WTC11 (cell line): ENCODE measurements around the gene FXN. TPM values are rescaled to one million over a fixed set of nuclear protein-coding genes. Genes with fewer than 3 reads are reported as not detected.

Experiments
- ATAC-seq: fragments of 200-7000 bp; cut with Tn5 transposase; 2 replicates; pipeline ENCODE4 v1.10.0; 2021; ENCODE audit warnings: mild to moderate bottlenecking, moderate library complexity
- CTCF ChIA-PET: fragments of 300-600 bp; sonication (Branson Sonifier 250); formaldehyde crosslinking; loops from one replicate; lab custom pipeline; 2021; ENCODE audit warnings: antibody characterized with exemption; lab: Charles Lee
- POLR2A ChIA-PET: fragments of 350-600 bp; sonication (Branson Sonifier 250); formaldehyde crosslinking; loops from one replicate; lab custom pipeline; 2021; ENCODE audit warnings: antibody characterized with exemption; lab: Charles Lee
- DNase-seq: peaks from one replicate; pipeline ENCODE4 v3.0.0; 2021; ENCODE audit warnings: low spot score
- H3K27ac Mint-ChIP-seq: 2 replicates; pipeline ENCODE4 v1.8.0; 2021; ENCODE audit warnings: mixed read lengths
- H3K27me3 Mint-ChIP-seq: 2 replicates; pipeline ENCODE4 v1.8.0; 2021; ENCODE audit warnings: low read depth, mild to moderate bottlenecking, moderate library complexity, mixed read lengths
- H3K36me3 Mint-ChIP-seq: 2 replicates; pipeline ENCODE4 v1.8.0; 2021; ENCODE audit warnings: mixed read lengths
- H3K4me1 Mint-ChIP-seq: 2 replicates; pipeline ENCODE4 v1.8.0; 2022; ENCODE audit warnings: mixed read lengths
- H3K4me3 Mint-ChIP-seq: 2 replicates; pipeline ENCODE4 v1.8.0; 2021; ENCODE audit warnings: mild to moderate bottlenecking, moderate library complexity, mixed read lengths
- H3K9me3 Mint-ChIP-seq: 2 replicates; pipeline ENCODE4 v1.8.0; 2021; ENCODE audit warnings: mixed read lengths
- CBFB ChIP-seq: sonication (generic); formaldehyde crosslinking; IDR thresholded peaks from 2 replicates; pipeline ENCODE4 v1.8.1; 2022; ENCODE audit warnings: mild to moderate bottlenecking, low read depth, missing genetic modification reagents
- CREB1 ChIP-seq: sonication (generic); formaldehyde crosslinking; IDR thresholded peaks from 2 replicates; pipeline ENCODE4 v1.8.0; 2023; ENCODE audit warnings: mild to moderate bottlenecking, missing genetic modification reagents
- ELF4 ChIP-seq: sonication (generic); formaldehyde crosslinking; IDR thresholded peaks from 2 replicates; pipeline ENCODE4 v1.8.1; 2022; ENCODE audit warnings: low read depth, mild to moderate bottlenecking, moderate library complexity, missing genetic modification reagents
- FOXP1 ChIP-seq: sonication (generic); formaldehyde crosslinking; IDR thresholded peaks from 2 replicates; pipeline ENCODE4 v1.8.0; 2022; ENCODE audit warnings: missing genetic modification reagents, mild to moderate bottlenecking, moderate library complexity, borderline replicate concordance
- HMGA2 ChIP-seq: fragments of 250-450 bp; sonication (Bioruptor Pico); IDR thresholded peaks from 2 replicates; pipeline ENCODE4 v1.4.0; 2021; ENCODE audit warnings: mild to moderate bottlenecking, moderate library complexity
- MYBL2 ChIP-seq: sonication (generic); formaldehyde crosslinking; IDR thresholded peaks from 2 replicates; pipeline ENCODE4 v1.8.1; 2023; ENCODE audit warnings: mild to moderate bottlenecking, moderate library complexity, missing genetic modification reagents
- NFATC4 ChIP-seq: fragments of 250-450 bp; sonication (Bioruptor Pico); IDR thresholded peaks from 2 replicates; pipeline ENCODE4 v1.9.0; 2021; ENCODE audit warnings: mild to moderate bottlenecking
- NR1H2 ChIP-seq: sonication (generic); formaldehyde crosslinking; IDR thresholded peaks from 2 replicates; pipeline ENCODE4 v1.9.0; 2021; ENCODE audit warnings: mild to moderate bottlenecking, moderate library complexity, missing genetic modification reagents
- TCF7 ChIP-seq: sonication (generic); formaldehyde crosslinking; IDR thresholded peaks from 2 replicates; pipeline ENCODE4 v1.8.0; 2022; ENCODE audit warnings: mild to moderate bottlenecking, low read depth, missing genetic modification reagents, moderate library complexity
- TEAD1 ChIP-seq: sonication (generic); formaldehyde crosslinking; IDR thresholded peaks from 2 replicates; pipeline ENCODE4 v1.8.0; 2022; ENCODE audit warnings: mild to moderate bottlenecking, missing genetic modification reagents
- TEAD4 ChIP-seq: sonication (generic); formaldehyde crosslinking; IDR thresholded peaks from 2 replicates; pipeline ENCODE4 v1.8.0; 2022; ENCODE audit warnings: mild to moderate bottlenecking, missing genetic modification reagents
- ZNF121 ChIP-seq: sonication (generic); formaldehyde crosslinking; IDR thresholded peaks from 2 replicates; pipeline ENCODE4 v1.8.0; 2023; ENCODE audit warnings: missing genetic modification reagents
- ZNF416 ChIP-seq: fragments of 250-450 bp; sonication (Bioruptor Pico); IDR thresholded peaks from 2 replicates; pipeline ENCODE4 v1.9.0; 2021; ENCODE audit warnings: mild to moderate bottlenecking, inconsistent platforms
- total RNA-seq: library from RNA; stranded (reverse); gene quantifications from 3 replicates; pipeline ENCODE4 v1.2.3, GENCODE V29; 2021
- TF ChIP-seq, protein P1 (sequence below): sonication (generic); formaldehyde crosslinking; conservative IDR thresholded peaks from 2 replicates; pipeline ENCODE4 v1.8.1; 2023; ENCODE audit warnings: mild to moderate bottlenecking, low read depth, missing genetic modification reagents, moderate library complexity
- TF ChIP-seq, protein P2 (sequence below): sonication (generic); formaldehyde crosslinking; IDR thresholded peaks from 2 replicates; pipeline ENCODE4 v1.8.1; 2022; ENCODE audit warnings: low read depth, mild to moderate bottlenecking, moderate library complexity, missing genetic modification reagents, borderline replicate concordance
- TF ChIP-seq, protein P3 (sequence below): sonication (generic); formaldehyde crosslinking; IDR thresholded peaks from 2 replicates; pipeline ENCODE4 v1.8.0; 2023; ENCODE audit warnings: missing genetic modification reagents
- TF ChIP-seq, protein P4 (sequence below): fragments of 200-600 bp; IDR thresholded peaks from 2 replicates; pipeline ENCODE4 v1.8.0; 2022; ENCODE audit warnings: antibody characterized with exemption
- TF ChIP-seq, protein P5 (sequence below): fragments of 250-450 bp; sonication (Bioruptor Pico); IDR thresholded peaks from 2 replicates; pipeline ENCODE4 v1.9.0; 2021; ENCODE audit warnings: mild to moderate bottlenecking
- TF ChIP-seq, protein P6 (sequence below): sonication (generic); formaldehyde crosslinking; IDR thresholded peaks from 2 replicates; pipeline ENCODE4 v1.8.0; 2023; ENCODE audit warnings: mild to moderate bottlenecking, missing genetic modification reagents
- TF ChIP-seq, protein P7 (sequence below): sonication (generic); formaldehyde crosslinking; IDR thresholded peaks from 2 replicates; pipeline ENCODE4 v1.8.0; 2023; ENCODE audit warnings: missing genetic modification reagents, mild to moderate bottlenecking, borderline replicate concordance

The FXN gene
- total RNA-seq, 1 experiment from 2014 or later, result 30.6 TPM

DNA sequence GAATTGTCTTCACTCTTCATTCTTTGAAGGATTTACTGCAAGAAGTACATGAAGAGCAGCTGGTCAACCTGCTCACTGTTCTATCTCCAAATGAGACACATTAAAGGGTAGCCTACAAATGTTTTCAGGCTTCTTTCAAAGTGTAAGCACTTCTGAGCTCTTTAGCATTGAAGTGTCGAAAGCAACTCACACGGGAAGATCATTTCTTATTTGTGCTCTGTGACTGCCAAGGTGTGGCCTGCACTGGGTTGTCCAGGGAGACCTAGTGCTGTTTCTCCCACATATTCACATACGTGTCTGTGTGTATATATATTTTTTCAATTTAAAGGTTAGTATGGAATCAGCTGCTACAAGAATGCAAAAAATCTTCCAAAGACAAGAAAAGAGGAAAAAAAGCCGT lies 37.6 kb downstream of the FXN start:
- Mint-ChIP-seq H3K9me3 (no peaks in the 10 kb centered on the region), H3K27ac (no peak overlapping the region), H3K27me3 (no peaks in the 10 kb centered on the region), H3K36me3 (peaks cover 15% of the 10 kb centered on the region), H3K4me3 (no peak overlapping the region), H3K4me1 (peaks cover under 1% of the 10 kb centered on the region; the same call in 1 of the 2 replicates)
- TF ChIP-seq CBFB (CRISPR knock-in tag) (no peak), CREB1 (CRISPR knock-in tag) (no peak), TEAD4 (no peak), ELF4 (CRISPR knock-in tag) (no peak), FOXP1 (CRISPR knock-in tag) (no peak), NFATC4 (CRISPR knock-in tag) (no peak), HMGA2 (CRISPR knock-in tag) (no peak), TCF7 (CRISPR knock-in tag) (no peak), ZNF416 (CRISPR knock-in tag) (no peak)
- TF ChIP-seq, protein P1, sequence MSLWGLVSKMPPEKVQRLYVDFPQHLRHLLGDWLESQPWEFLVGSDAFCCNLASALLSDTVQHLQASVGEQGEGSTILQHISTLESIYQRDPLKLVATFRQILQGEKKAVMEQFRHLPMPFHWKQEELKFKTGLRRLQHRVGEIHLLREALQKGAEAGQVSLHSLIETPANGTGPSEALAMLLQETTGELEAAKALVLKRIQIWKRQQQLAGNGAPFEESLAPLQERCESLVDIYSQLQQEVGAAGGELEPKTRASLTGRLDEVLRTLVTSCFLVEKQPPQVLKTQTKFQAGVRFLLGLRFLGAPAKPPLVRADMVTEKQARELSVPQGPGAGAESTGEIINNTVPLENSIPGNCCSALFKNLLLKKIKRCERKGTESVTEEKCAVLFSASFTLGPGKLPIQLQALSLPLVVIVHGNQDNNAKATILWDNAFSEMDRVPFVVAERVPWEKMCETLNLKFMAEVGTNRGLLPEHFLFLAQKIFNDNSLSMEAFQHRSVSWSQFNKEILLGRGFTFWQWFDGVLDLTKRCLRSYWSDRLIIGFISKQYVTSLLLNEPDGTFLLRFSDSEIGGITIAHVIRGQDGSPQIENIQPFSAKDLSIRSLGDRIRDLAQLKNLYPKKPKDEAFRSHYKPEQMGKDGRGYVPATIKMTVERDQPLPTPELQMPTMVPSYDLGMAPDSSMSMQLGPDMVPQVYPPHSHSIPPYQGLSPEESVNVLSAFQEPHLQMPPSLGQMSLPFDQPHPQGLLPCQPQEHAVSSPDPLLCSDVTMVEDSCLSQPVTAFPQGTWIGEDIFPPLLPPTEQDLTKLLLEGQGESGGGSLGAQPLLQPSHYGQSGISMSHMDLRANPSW (CRISPR knock-in tag), result no peak
- TF ChIP-seq, protein P2, sequence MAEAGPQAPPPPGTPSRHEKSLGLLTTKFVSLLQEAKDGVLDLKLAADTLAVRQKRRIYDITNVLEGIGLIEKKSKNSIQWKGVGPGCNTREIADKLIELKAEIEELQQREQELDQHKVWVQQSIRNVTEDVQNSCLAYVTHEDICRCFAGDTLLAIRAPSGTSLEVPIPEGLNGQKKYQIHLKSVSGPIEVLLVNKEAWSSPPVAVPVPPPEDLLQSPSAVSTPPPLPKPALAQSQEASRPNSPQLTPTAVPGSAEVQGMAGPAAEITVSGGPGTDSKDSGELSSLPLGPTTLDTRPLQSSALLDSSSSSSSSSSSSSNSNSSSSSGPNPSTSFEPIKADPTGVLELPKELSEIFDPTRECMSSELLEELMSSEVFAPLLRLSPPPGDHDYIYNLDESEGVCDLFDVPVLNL (CRISPR knock-in tag), result no peak
- ChIA-PET POLR2A (no interaction called here), CTCF (interaction anchor here (0.6 to 2.6 kb wide), 3 partner anchors 40 to 151 kb away, joined by 3 to 8 read pairs (median 6); no protein-coding TSS in a partner anchor)
- DNase-seq, result no peak
- no peak for ATAC-seq

DNA sequence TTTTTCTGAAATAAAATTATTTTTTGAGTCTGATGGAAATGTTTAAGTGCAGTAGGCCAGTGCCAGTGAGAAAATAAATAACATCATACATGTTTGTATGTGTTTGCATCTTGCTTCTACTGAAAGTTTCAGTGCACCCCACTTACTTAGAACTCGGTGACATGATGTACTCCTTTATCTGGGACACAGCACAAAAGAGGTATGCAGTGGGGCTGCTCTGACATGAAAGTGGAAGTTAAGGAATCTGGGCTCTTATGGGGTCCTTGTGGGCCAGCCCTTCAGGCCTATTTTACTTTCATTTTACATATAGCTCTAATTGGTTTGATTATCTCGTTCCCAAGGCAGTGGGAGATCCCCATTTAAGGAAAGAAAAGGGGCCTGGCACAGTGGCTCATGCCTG lies 39.2 kb downstream of the FXN start:
- TF ChIP-seq, protein P3, sequence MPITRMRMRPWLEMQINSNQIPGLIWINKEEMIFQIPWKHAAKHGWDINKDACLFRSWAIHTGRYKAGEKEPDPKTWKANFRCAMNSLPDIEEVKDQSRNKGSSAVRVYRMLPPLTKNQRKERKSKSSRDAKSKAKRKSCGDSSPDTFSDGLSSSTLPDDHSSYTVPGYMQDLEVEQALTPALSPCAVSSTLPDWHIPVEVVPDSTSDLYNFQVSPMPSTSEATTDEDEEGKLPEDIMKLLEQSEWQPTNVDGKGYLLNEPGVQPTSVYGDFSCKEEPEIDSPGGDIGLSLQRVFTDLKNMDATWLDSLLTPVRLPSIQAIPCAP, result no peak
- no peak for TF ChIP-seq MYBL2 (CRISPR knock-in tag)
- no peak for TF ChIP-seq NR1H2 (CRISPR knock-in tag)
- TF ChIP-seq, protein P4, sequence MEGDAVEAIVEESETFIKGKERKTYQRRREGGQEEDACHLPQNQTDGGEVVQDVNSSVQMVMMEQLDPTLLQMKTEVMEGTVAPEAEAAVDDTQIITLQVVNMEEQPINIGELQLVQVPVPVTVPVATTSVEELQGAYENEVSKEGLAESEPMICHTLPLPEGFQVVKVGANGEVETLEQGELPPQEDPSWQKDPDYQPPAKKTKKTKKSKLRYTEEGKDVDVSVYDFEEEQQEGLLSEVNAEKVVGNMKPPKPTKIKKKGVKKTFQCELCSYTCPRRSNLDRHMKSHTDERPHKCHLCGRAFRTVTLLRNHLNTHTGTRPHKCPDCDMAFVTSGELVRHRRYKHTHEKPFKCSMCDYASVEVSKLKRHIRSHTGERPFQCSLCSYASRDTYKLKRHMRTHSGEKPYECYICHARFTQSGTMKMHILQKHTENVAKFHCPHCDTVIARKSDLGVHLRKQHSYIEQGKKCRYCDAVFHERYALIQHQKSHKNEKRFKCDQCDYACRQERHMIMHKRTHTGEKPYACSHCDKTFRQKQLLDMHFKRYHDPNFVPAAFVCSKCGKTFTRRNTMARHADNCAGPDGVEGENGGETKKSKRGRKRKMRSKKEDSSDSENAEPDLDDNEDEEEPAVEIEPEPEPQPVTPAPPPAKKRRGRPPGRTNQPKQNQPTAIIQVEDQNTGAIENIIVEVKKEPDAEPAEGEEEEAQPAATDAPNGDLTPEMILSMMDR, result no peak
- TF ChIP-seq, protein P5, sequence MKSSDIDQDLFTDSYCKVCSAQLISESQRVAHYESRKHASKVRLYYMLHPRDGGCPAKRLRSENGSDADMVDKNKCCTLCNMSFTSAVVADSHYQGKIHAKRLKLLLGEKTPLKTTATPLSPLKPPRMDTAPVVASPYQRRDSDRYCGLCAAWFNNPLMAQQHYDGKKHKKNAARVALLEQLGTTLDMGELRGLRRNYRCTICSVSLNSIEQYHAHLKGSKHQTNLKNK, result no peak
- TF ChIP-seq, protein P6, sequence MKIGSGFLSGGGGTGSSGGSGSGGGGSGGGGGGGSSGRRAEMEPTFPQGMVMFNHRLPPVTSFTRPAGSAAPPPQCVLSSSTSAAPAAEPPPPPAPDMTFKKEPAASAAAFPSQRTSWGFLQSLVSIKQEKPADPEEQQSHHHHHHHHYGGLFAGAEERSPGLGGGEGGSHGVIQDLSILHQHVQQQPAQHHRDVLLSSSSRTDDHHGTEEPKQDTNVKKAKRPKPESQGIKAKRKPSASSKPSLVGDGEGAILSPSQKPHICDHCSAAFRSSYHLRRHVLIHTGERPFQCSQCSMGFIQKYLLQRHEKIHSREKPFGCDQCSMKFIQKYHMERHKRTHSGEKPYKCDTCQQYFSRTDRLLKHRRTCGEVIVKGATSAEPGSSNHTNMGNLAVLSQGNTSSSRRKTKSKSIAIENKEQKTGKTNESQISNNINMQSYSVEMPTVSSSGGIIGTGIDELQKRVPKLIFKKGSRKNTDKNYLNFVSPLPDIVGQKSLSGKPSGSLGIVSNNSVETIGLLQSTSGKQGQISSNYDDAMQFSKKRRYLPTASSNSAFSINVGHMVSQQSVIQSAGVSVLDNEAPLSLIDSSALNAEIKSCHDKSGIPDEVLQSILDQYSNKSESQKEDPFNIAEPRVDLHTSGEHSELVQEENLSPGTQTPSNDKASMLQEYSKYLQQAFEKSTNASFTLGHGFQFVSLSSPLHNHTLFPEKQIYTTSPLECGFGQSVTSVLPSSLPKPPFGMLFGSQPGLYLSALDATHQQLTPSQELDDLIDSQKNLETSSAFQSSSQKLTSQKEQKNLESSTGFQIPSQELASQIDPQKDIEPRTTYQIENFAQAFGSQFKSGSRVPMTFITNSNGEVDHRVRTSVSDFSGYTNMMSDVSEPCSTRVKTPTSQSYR, result no peak
- TF ChIP-seq TEAD4, result no peak
- TF ChIP-seq, protein P7, sequence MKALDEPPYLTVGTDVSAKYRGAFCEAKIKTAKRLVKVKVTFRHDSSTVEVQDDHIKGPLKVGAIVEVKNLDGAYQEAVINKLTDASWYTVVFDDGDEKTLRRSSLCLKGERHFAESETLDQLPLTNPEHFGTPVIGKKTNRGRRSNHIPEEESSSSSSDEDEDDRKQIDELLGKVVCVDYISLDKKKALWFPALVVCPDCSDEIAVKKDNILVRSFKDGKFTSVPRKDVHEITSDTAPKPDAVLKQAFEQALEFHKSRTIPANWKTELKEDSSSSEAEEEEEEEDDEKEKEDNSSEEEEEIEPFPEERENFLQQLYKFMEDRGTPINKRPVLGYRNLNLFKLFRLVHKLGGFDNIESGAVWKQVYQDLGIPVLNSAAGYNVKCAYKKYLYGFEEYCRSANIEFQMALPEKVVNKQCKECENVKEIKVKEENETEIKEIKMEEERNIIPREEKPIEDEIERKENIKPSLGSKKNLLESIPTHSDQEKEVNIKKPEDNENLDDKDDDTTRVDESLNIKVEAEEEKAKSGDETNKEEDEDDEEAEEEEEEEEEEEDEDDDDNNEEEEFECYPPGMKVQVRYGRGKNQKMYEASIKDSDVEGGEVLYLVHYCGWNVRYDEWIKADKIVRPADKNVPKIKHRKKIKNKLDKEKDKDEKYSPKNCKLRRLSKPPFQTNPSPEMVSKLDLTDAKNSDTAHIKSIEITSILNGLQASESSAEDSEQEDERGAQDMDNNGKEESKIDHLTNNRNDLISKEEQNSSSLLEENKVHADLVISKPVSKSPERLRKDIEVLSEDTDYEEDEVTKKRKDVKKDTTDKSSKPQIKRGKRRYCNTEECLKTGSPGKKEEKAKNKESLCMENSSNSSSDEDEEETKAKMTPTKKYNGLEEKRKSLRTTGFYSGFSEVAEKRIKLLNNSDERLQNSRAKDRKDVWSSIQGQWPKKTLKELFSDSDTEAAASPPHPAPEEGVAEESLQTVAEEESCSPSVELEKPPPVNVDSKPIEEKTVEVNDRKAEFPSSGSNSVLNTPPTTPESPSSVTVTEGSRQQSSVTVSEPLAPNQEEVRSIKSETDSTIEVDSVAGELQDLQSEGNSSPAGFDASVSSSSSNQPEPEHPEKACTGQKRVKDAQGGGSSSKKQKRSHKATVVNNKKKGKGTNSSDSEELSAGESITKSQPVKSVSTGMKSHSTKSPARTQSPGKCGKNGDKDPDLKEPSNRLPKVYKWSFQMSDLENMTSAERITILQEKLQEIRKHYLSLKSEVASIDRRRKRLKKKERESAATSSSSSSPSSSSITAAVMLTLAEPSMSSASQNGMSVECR (CRISPR knock-in tag), result no peak
- TF ChIP-seq ZNF416 (CRISPR knock-in tag), result no peak
- TF ChIP-seq TEAD1 (CRISPR knock-in tag), result no peak
- no peak for TF ChIP-seq ZNF121 (CRISPR knock-in tag)
- CTCF ChIA-PET, result no interaction called here

More for the DNA sequence above, 39.2 kb downstream of the FXN start:
- Mint-ChIP-seq H3K4me3 (no peak overlapping the region), H3K4me1 (peaks cover 6% of the 10 kb centered on the region), H3K27me3 (no peaks in the 10 kb centered on the region), H3K36me3 (peaks cover 7% of the 10 kb centered on the region; the same call in 1 of the 2 replicates), H3K9me3 (no peaks in the 10 kb centered on the region), H3K27ac (no peak overlapping the region)
- DNase-seq (no peak), ATAC-seq (no peak)
- POLR2A ChIA-PET, result no interaction called here
